ENCODE data around the gene SH3RF1. TPM values are rescaled to one million over a fixed set of nuclear protein-coding genes. Genes with fewer than 3 reads are reported as not detected.

The SH3RF1 gene
- total and polyA plus RNA-seq, 2 of the 8 experiments (the other 6 are each of a cell fraction or from before 2014, with no cell fraction given) = 6.9 to 15.1 TPM

GRCh38 chr4:169109035-169109675 lies 161.6 kb downstream of the SH3RF1 start:
- Histone ChIP-seq H3K23ac (ENCODE audit: insufficient read length) (no peak overlapping the region), H3K4me2 (ENCODE audit: insufficient read depth in 1 of 2, low read depth in 2 of 2, low read length in 2 of 2) (no peak overlapping the region), H2AK5ac (ENCODE audit: low read depth, low read length) (no peak overlapping the region), H3K27ac (ENCODE audit: low read depth, low read length) (no peak overlapping the region), H3K79me2 (ENCODE audit: control insufficient read depth in 1 of 2, insufficient read depth in 2 of 2, low read length in 2 of 2) (no peaks in the 10 kb centered on the region), H3K18ac (ENCODE audit: extremely low read depth, low read length) (no peak overlapping the region), H3K9me3 (ENCODE audit: insufficient read depth in 2 of 2, low read depth in 1 of 2, low read length in 1 of 2) (no peaks in the 10 kb centered on the region), H3K4ac (replicated peaks; ENCODE audit: insufficient read length, low read depth, low read length) (no peak overlapping the region), H4K8ac (ENCODE audit: extremely low read depth, insufficient read depth, low read length) (no peak overlapping the region), H3K23me2 (ENCODE audit: low read depth, low read length) (no peaks in the 10 kb centered on the region), H3K36me3 (ENCODE audit: control insufficient read depth in 2 of 4, insufficient read depth in 4 of 4, low read length in 3 of 4) (peaks cover 2 to 9% (median 5%) of the 10 kb centered on the region in 4 experiments; a peak in 4 of 8 replicates), H2AFZ (ENCODE audit: low read length) (no peak overlapping the region), H4K20me1 (replicated peaks in 1 of 2; ENCODE audit: control insufficient read depth in 1 of 2, insufficient read depth in 2 of 2, low read length in 2 of 2) (no peaks in the 10 kb centered on the region), H2BK12ac (ENCODE audit: low read depth, low read length) (no peak overlapping the region), H3K14ac (ENCODE audit: insufficient read length) (no peak overlapping the region), H3K56ac (replicated peaks; ENCODE audit: insufficient read length, low read depth, low read length) (no peak overlapping the region), H4K5ac (ENCODE audit: insufficient read length, low read depth, low read length) (no peak overlapping the region), H3K9ac (replicated peaks in 1 of 4; ENCODE audit: extremely low read depth in 1 of 4, low read depth in 3 of 4, low read length in 3 of 4) (no peak overlapping the region), H3K4me1 (replicated peaks in 1 of 4; ENCODE audit: control insufficient read depth in 3 of 4, insufficient read depth in 4 of 4, low read length in 3 of 4) (peaks cover under 1 to 6% (median 2%) of the 10 kb centered on the region in 4 experiments; a peak in 5 of 7 replicates), H2BK5ac (ENCODE audit: low read depth, low read length) (no peak overlapping the region), H3K27me3 (replicated peaks in 1 of 4; ENCODE audit: control insufficient read depth in 3 of 4, extremely low read depth in 1 of 4, insufficient read depth in 3 of 4, low read length in 3 of 4) (no peaks in the 10 kb centered on the region), H3K79me1 (ENCODE audit: low read depth, low read length) (no peaks in the 10 kb centered on the region), H2BK20ac (ENCODE audit: low read length) (no peak overlapping the region), H2BK15ac (ENCODE audit: low read length) (no peak overlapping the region), H3K4me3 (ENCODE audit: extremely low read depth in 1 of 4, insufficient read depth in 2 of 4, low read depth in 3 of 4, low read length in 4 of 4) (no peak overlapping the region), H4K91ac (replicated peaks; ENCODE audit: insufficient read length, low read length) (no peak overlapping the region), H2BK120ac (replicated peaks; ENCODE audit: low read depth, low read length) (no peak overlapping the region)
- FAIRE-seq (no peak), DNase-seq (ENCODE audit: low read depth in 1 of 2, low spot score in 2 of 2) (no peak)
- WGBS, 2 experiments (ENCODE audit: extremely low coverage in 1 of 2, insufficient coverage in 1 of 2, insufficient read length in 1 of 2, insufficient replicate concordance in 2 of 2, low coverage in 1 of 2, low lambda C conversion rate in 2 of 2, missing lambda C conversion rate in 1 of 2) = 89% methylated on average over 2 of the region's 2 CpGs; no CpG with 5 or more reads in 1 of the 2 experiments
- CTCF ChIA-PET (ENCODE audit: partially characterized antibody) = interaction anchor here (1.2 to 2.0 kb wide), 6 partner anchors 9 to 203 kb away, joined by 3 to 6 read pairs (median 4); no protein-coding TSS in a partner anchor
- POLR2A ChIA-PET (ENCODE audit: partially characterized antibody) = interaction anchor here (1.0 kb wide), 1 partner anchor 100 kb away, joined by 3 read pairs; the partner anchor contains the start of gene CBR4
- TF ChIP-seq ATF3 (IDR thresholded peaks at IDR 0.05; ENCODE audit: insufficient read depth, low read depth, low read length) (no peak), BRCA1 (IDR thresholded peaks at IDR 0.05; ENCODE audit: low read depth, low read length) (no peak), JUN (IDR thresholded peaks at IDR 0.05; ENCODE audit: low read depth, low read length) (no peak), BACH1 (IDR thresholded peaks at IDR 0.05; ENCODE audit: low read length) (no peak), ATF2 (IDR thresholded peaks at IDR 0.05; ENCODE audit: low read length) (no peak), KDM1A (IDR thresholded peaks at IDR 0.05; ENCODE audit: borderline replicate concordance, low read length) (no peak), MAFK (IDR thresholded peaks at IDR 0.05; ENCODE audit: low read depth, low read length) (no peak), POLR2A (IDR thresholded peaks at IDR 0.05; ENCODE audit: control extremely low read depth in 1 of 2, low read depth in 2 of 2, low read length in 2 of 2) (no peak), GTF2F1 (IDR thresholded peaks at IDR 0.05; ENCODE audit: borderline replicate concordance, low read depth, low read length) (no peak), TAF1 (IDR thresholded peaks at IDR 0.05; ENCODE audit: low read depth, low read length) (no peak)
